Fibroblast of upper back skin (primary cell): Measurements from ENCODE around the gene LRRC73.
A peak's percentile ranks its signal among the peaks of the same experiment; 100 is the strongest.
"Not testable (repeated sequence)": the region's sequence is repeated elsewhere in the genome, so short reads cannot be mapped to it uniquely, and the experiment has no call there.

Experiments used
- DNase-seq: peaks from one replicate; pipeline ENCODE4 v3.0.0-alpha.2; 2013

LRRC73 gene

GRCh38 chr6:43491750-43492661, 18.1 kb downstream of the LRRC73 start:
- peak; percentile 74 for DNase-seq

GRCh38 chr6:43490523-43490939, 19.6 kb downstream of the LRRC73 start:
- DNase-seq: no peak

- DNase-seq: no peak
These were observed 20.7 kb downstream of the LRRC73 start for GRCh38 chr6:43489277-43490072.

GRCh38 chr6:43488667-43489276, 21.4 kb downstream of the LRRC73 start:
- DNase-seq: peak; percentile 44

- no peak for DNase-seq
These were observed 28.4 kb downstream of the LRRC73 start for GRCh38 chr6:43481591-43482236.

GRCh38 chr6:43481075-43481474, 29.1 kb downstream of the LRRC73 start:
- peak; percentile 30 for DNase-seq

DNA sequence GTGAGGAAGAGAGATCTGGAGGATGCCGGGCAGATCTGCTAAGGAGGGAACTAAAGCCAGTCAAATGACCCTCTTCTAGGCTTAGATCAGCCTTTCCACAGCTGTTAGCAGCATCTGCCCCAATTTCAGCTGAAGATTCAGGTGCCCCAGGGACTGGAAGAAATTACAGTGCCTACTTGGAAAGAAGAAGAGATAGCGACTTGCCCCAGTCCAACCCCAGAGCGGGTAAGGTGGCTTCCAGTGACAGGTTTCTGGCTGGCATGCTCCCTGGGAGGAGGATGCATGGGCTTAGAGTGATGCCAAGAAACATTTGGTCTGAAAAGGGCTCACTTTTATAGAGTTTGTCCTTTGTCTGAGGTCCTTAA, 32.2 kb downstream of the LRRC73 start:
- DNase-seq: no peak

GRCh38 chr6:43477235-43478007, 32.7 kb downstream of the LRRC73 start, which contains the start of gene TJAP1:
Gene TJAP1 (plus strand): TSS chr6:43477570. CDS start chr6:43499002, 21,432 bp downstream.
- peak; percentile 87 for DNase-seq

GRCh38 chr6:43476746-43477145, 33.4 kb downstream of the LRRC73 start:
- no peak for DNase-seq

- no peak for DNase-seq
These were observed 34.6 kb downstream of the LRRC73 start for GRCh38 chr6:43475516-43475915.

DNA sequence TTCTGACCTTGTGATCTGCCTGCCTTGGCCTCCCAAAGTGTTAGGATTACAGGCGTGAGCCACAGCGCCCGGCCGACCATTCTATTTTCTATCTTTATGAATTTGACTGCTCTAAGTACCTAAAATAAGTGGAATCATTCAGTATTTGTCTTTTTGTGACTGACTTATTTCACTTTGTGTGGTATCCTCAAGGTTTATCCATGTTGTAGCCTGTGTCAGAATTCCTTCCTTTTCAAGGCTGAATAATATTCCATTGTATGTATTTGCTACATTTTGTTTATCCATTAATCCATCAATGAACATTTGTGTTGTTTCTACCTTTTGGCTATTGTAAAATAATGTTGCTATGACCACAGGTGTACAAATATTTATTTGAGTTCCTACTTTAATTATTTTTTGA, 37.6 kb downstream of the LRRC73 start:
- no peak for DNase-seq

GRCh38 chr6:43471399-43471798, 38.7 kb downstream of the LRRC73 start:
- DNase-seq: no peak

GRCh38 chr6:43469947-43470346, 40.2 kb downstream of the LRRC73 start:
- DNase-seq: no peak

DNA sequence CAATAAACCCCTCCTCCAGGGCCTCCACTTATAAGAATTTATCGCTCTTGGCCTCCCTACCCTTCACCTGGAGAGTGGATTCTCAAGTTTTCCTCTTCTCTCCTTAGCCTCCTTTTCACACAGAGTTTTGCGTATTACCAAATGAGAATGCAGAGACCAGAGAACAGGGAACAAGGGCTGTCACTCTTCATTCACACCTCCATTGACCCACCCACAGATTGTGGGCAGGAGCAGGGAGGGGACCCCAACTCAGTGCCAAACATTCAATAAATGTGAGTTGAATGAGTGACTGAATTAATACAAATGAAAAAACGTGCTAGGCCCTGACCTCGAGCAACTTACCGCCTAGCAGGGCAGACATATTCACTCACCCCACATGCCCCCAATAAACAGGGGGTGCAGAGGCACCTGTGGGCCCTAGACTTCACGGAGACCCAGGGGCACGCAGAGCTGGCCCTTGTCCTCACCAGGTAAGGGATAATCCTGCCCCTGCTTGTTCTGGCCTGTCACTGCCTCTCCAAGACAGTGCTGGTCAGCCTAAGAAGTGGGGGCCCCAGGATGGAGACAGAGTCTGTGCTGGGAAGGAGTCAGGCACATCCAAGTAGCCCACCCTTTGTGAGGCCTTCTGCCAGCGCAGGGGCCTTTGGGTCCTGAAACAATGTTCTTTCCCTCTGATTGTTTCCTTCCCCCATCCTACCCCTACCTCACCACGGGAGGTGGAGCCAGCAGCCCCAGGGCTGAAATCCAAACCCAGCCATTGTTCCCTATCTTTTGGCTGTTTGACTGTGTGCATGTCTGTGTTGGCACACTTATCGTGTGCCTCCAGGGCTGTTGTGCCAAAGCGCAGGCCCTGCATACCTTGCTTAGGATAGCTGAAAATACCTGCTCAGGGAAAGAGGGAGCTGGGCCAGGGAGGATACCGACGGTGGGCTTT, 41.1 kb downstream of the LRRC73 start:
- no peak for DNase-seq

- no peak for DNase-seq
These were observed 41.9 kb downstream of the LRRC73 start for GRCh38 chr6:43468240-43468639.

DNA sequence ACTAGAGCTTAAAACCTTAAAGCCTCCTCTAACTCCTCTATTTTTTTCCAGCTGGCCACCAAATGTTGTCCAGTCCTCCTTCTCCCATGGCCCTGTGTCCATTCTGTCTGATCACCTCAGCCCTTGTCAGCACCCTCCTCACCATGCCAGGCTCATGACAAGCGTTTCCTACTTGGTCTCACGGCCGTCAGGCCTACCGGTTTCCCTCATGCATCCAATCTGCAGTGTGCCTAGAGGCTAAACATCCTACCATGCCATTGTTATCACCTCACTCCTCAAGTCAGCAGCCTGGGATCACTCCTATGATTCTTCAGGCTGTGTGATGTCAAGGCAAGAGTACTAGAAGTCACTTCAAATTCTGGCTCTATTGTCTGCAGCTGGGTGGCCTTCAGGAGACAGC, 42.4 kb downstream of the LRRC73 start:
- DNase-seq: no peak

DNA sequence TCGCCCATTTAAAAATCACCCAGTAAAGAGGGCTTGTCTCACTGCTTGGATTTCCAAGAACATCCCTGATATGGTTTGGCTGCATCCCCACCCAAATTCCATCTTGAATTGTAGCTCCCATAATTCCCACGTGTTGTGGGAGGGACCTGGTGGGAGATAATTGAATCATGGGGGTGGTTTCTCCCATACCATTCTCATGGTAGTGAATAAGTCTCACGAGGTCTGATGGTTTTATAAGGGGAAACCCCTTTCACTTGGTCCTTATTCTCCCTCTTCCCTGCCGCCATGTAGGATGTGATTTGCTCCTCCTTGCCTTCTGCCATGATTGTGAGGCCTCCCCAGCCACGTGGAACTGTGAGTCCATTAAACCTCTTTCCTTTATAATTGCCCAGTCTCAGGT, 42.9 kb downstream of the LRRC73 start:
- not testable (repeated sequence) for DNase-seq

- no peak for DNase-seq
These were observed 44.2 kb downstream of the LRRC73 start for GRCh38 chr6:43465948-43466347.

GRCh38 chr6:43464337-43464736, 45.8 kb downstream of the LRRC73 start:
- no peak for DNase-seq

- DNase-seq: no peak
These were observed 48.2 kb downstream of the LRRC73 start for GRCh38 chr6:43461936-43462335.

DNA sequence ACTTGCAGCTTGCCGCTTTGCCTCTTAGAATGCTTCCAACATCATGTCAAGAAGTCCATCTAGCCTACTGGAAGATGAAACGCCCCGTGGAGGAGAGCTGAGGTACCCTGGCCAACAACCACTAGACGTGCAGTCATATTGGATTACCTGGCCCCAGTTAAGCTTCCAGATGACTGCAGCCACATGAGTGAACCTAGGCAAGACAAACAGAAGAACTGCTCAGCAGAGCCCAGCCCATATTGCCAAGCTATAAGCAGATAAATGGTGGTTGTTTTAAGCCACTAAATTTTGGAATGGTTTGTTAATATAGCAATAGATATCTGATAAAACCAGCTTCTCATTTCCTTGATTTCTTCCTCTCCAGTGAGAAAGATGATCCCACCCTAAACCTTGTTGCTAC, 50.1 kb downstream of the LRRC73 start:
- no peak for DNase-seq
